ENCODE measurements around the gene SUMO3. TPM values are rescaled to one million over a fixed set of nuclear protein-coding genes. Genes with fewer than 3 reads are reported as not detected.

SUMO3 gene
- total and polyA plus RNA-seq, 2 donors = 49.6 to 63.7 TPM

DNA sequence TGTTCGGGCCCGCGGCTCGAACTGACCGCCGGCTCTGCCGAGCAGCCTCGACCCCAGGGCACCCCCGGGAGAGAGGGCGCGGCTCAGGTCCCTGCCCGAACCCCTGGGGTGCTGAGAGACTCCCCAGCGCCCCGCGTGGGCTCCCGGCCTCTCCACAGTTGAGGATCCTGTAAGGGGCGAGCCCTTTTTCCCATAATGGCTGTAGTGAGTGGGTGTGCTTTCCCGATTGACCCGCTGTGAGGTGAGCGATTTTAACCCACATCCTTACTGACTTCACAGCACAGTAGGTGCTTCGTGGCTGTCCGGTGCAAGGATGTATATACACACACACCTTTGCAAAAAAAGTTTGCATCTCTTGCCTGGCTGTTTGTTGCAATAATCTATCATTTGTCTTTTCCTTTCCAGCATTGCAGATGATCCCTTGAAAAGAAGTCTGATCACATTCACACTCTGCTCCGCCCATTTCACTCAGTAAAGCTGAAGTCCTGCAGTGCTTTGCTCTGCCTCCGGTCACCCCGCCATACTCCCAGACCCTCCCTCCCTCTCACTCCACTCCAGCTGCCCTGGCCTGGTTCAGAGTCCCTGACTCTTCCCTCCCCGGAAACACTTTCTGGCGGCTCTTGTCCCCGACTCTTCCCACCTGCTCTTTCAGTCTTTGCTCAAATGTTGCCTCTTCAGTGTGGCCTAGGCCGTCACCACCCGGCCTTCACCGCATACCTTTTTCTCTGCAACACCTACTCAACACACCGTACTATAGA is 15.3 kb downstream of the SUMO3 start:
- Histone ChIP-seq H3K36me3 (ENCODE audit: control insufficient read depth in 2 of 2, insufficient read depth in 2 of 2, low read length in 1 of 2) (peaks cover 29 to 34% of the 10 kb centered on the region in 2 donors), H3K4me3 (ENCODE audit: low read length in 2 of 2) (peak overlapping the region; percentile 83 to 89), H3K4me1 (ENCODE audit: control insufficient read depth in 2 of 2, insufficient read depth in 2 of 2, low read length in 2 of 2) (peaks cover 20 to 22% of the 10 kb centered on the region in 2 donors), H3K27ac (ENCODE audit: low read depth in 1 of 2, low read length in 1 of 2) (no peak overlapping the region), H3K9me3 (ENCODE audit: control insufficient read depth in 2 of 2, insufficient read depth in 1 of 2, low read length in 1 of 2) (no peaks in the 10 kb centered on the region), H3K27me3 (ENCODE audit: control insufficient read depth in 2 of 2, insufficient read depth in 1 of 2, low read length in 1 of 2) (no peaks in the 10 kb centered on the region)
- WGBS = 32% methylated on average over 32 of the region's 32 CpGs
- DNase-seq (ENCODE audit: low read depth in 6 of 9, low spot score in 9 of 9) = no peak

DNA sequence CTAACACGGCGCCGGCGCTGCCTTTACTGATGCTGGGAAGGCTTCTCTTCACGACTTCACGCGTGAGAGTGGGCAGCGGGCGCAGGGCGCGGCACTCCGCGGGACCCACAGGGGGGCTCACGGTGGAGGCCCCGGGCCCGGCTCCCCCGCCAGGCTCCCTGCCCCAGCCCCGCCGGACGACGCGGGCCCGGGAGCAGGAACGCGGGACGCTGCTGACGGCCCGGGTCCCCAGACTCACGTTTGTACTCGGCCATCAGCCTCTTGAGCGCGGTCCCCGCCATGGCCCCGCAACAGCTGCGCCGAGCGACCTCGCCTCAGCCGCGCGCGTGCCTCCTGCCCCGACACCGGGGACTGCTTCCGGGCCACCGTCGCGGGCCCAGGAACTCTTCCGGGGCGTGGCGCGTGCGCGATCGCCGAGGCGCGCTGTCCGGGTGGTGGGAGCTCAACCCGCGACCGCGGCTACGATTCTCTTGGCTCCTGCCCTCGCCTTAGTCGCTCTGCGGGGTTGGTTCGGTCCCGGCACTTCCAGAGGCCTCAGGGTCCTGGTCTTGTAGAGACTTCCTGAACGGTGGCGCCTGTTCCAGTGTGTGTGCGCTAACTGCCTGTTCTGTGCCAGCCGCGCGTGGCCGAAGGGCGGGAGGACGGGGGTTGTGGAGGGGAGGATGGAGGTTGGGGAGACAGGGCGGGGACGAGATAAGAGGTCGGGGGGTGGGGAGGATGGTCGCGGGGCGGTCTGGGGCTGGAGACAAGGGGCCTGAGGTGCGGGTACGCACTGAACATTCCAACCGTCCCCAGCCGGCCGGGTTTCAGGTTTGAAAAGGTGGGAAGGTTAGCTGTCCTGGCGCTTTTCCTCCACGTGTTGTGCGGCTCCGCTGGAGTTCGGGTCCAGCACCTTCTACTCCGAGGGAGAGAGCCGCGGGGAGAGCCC is 16.1 kb downstream of the SUMO3 start, which contains the start of gene UBE2G2:
Gene UBE2G2, minus strand, starts transcription at position 353 of the 928 bp plus-strand sequence. Its CDS starts 72 bp downstream, at position 281.
- peaks cover 21 to 28% of the 10 kb centered on the region in 2 donors for H3K36me3 ChIP-seq (ENCODE audit: control insufficient read depth in 2 of 2, insufficient read depth in 2 of 2, low read length in 1 of 2)
- H3K4me3 ChIP-seq (ENCODE audit: low read length in 2 of 2) = peak within 1 kb of the TSS; percentile 83 to 89
- H3K27ac ChIP-seq (ENCODE audit: low read depth in 1 of 2, low read length in 1 of 2) = peak within 1 kb of the TSS; percentile 55 to 56
- WGBS = under 1% methylated on average over 97 of the region's 97 CpGs
- H3K4me1 ChIP-seq (ENCODE audit: control insufficient read depth in 2 of 2, insufficient read depth in 2 of 2, low read length in 2 of 2) = peaks cover 20 to 22% of the 10 kb centered on the region in 2 donors
- DNase-seq (ENCODE audit: low read depth in 6 of 9, low spot score in 9 of 9) = peak; percentile 43 to 91 (median 76)
- H3K9me3 ChIP-seq (ENCODE audit: control insufficient read depth in 2 of 2, insufficient read depth in 1 of 2, low read length in 1 of 2) = no peaks in the 10 kb centered on the region
- no peaks in the 10 kb centered on the region for H3K27me3 ChIP-seq (ENCODE audit: control insufficient read depth in 2 of 2, insufficient read depth in 1 of 2, low read length in 1 of 2)

DNA sequence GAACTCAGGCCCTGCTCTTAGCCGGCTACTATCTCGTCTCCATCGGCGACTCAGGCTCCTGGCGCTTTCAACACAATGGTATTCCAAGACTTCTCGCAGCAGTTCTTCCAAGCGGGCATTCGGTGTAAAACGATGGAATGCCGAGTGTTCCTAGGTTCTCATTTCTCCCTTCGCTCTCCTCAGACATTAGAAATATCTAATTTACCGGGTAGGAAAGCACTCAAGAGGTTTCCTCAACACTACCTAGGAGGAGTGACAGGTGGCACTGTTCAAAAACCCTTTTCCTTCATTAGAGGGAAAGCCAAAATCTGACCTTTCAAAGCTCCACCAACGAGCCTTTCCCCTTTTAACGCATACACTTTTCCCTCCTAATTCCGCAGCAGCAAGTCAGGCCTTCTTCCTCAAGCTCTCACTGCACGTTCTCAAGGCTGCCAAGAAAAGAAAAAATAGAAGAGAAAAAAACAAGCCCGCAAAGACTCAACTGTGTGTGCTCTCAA is 16.8 kb downstream of the SUMO3 start:
- Histone ChIP-seq H3K27me3 (ENCODE audit: control insufficient read depth in 2 of 2, insufficient read depth in 1 of 2, low read length in 1 of 2) (no peaks in the 10 kb centered on the region), H3K9me3 (ENCODE audit: control insufficient read depth in 2 of 2, insufficient read depth in 1 of 2, low read length in 1 of 2) (no peaks in the 10 kb centered on the region), H3K36me3 (ENCODE audit: control insufficient read depth in 2 of 2, insufficient read depth in 2 of 2, low read length in 1 of 2) (peaks cover 18 to 28% of the 10 kb centered on the region in 2 donors), H3K27ac (ENCODE audit: low read depth in 1 of 2, low read length in 1 of 2) (peak overlapping the region in 1 of 2 donors; percentile 56), H3K4me1 (ENCODE audit: control insufficient read depth in 2 of 2, insufficient read depth in 2 of 2, low read length in 2 of 2) (peaks cover 20 to 22% of the 10 kb centered on the region in 2 donors), H3K4me3 (ENCODE audit: low read length in 2 of 2) (peak overlapping the region; percentile 83 to 89)
- 11% methylated on average over 17 of the region's 17 CpGs for WGBS
- DNase-seq (ENCODE audit: low read depth in 6 of 9, low spot score in 9 of 9) = peak in 6 of 9 donors; percentile 29 to 71 (median 36)

GRCh38 chr21:44800103-44800502 is 17.8 kb downstream of the SUMO3 start:
- Histone ChIP-seq H3K27me3 (ENCODE audit: control insufficient read depth in 2 of 2, insufficient read depth in 1 of 2, low read length in 1 of 2) (no peaks in the 10 kb centered on the region), H3K4me1 (ENCODE audit: control insufficient read depth in 2 of 2, insufficient read depth in 2 of 2, low read length in 2 of 2) (peaks cover 20 to 22% of the 10 kb centered on the region in 2 donors), H3K9me3 (ENCODE audit: control insufficient read depth in 2 of 2, insufficient read depth in 1 of 2, low read length in 1 of 2) (no peaks in the 10 kb centered on the region), H3K4me3 (ENCODE audit: low read length in 2 of 2) (no peak overlapping the region), H3K36me3 (ENCODE audit: control insufficient read depth in 2 of 2, insufficient read depth in 2 of 2, low read length in 1 of 2) (peaks cover 9 to 22% of the 10 kb centered on the region in 2 donors), H3K27ac (ENCODE audit: low read depth in 1 of 2, low read length in 1 of 2) (no peak overlapping the region)
- DNase-seq (ENCODE audit: low read depth in 6 of 9, low spot score in 9 of 9) = peak in 2 of 9 donors; percentile 15 to 50
- 80% methylated on average over 12 of the region's 12 CpGs for WGBS

DNA sequence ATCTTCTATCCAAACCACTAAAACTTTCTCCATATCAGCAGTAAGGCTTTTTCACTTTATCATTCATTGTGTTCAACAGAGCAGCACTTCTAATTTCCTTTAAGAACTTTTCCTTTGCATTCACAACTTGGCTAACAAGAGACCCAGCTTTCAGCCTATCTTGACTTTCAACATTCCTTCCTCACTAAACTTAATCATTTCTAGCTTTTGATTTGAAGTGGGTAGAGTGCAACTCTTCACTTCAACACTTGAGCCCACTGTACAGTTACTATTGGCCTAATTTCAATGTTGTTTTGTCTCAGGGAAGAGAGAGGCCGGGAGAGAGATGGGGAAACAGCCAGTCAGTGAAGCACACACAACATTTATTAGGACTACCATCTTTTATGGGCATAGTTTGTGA is 18.2 kb downstream of the SUMO3 start:
- no peak overlapping the region for H3K4me3 ChIP-seq (ENCODE audit: low read length in 2 of 2)

GRCh38 chr21:44797775-44798174 is 20.1 kb downstream of the SUMO3 start:
- H3K36me3 ChIP-seq (ENCODE audit: control insufficient read depth in 2 of 2, insufficient read depth in 2 of 2, low read length in 1 of 2) = peaks cover 9 to 21% of the 10 kb centered on the region in 2 donors
- peaks cover 20 to 21% of the 10 kb centered on the region in 2 donors for H3K4me1 ChIP-seq (ENCODE audit: control insufficient read depth in 2 of 2, insufficient read depth in 2 of 2, low read length in 2 of 2)
- no peaks in the 10 kb centered on the region for H3K9me3 ChIP-seq (ENCODE audit: control insufficient read depth in 2 of 2, insufficient read depth in 1 of 2, low read length in 1 of 2)
- 95% methylated on average over 2 of the region's 2 CpGs for WGBS
- H3K4me3 ChIP-seq (ENCODE audit: low read length in 2 of 2) = no peak overlapping the region
- no peak for DNase-seq (ENCODE audit: low read depth in 6 of 9, low spot score in 9 of 9)
- no peak overlapping the region for H3K27ac ChIP-seq (ENCODE audit: low read depth in 1 of 2, low read length in 1 of 2)
- no peaks in the 10 kb centered on the region for H3K27me3 ChIP-seq (ENCODE audit: control insufficient read depth in 2 of 2, insufficient read depth in 1 of 2, low read length in 1 of 2)

More for the DNA sequence above, 18.2 kb downstream of the SUMO3 start:
- Histone ChIP-seq H3K4me1 (ENCODE audit: control insufficient read depth in 2 of 2, insufficient read depth in 2 of 2, low read length in 2 of 2) (peaks cover 20 to 22% of the 10 kb centered on the region in 2 donors), H3K27ac (ENCODE audit: low read depth in 1 of 2, low read length in 1 of 2) (no peak overlapping the region), H3K27me3 (ENCODE audit: control insufficient read depth in 2 of 2, insufficient read depth in 1 of 2, low read length in 1 of 2) (no peaks in the 10 kb centered on the region), H3K9me3 (ENCODE audit: control insufficient read depth in 2 of 2, insufficient read depth in 1 of 2, low read length in 1 of 2) (no peaks in the 10 kb centered on the region), H3K36me3 (ENCODE audit: control insufficient read depth in 2 of 2, insufficient read depth in 2 of 2, low read length in 1 of 2) (peaks cover 9 to 18% of the 10 kb centered on the region in 2 donors)
- 93% methylated on average over 1 of the region's 1 CpG for WGBS
- no peak for DNase-seq (ENCODE audit: low read depth in 6 of 9, low spot score in 9 of 9)

GRCh38 chr21:44795342-44795741 is 22.5 kb downstream of the SUMO3 start:
- Histone ChIP-seq H3K36me3 (ENCODE audit: control insufficient read depth in 2 of 2, insufficient read depth in 2 of 2, low read length in 1 of 2) (peaks cover 11 to 36% of the 10 kb centered on the region in 2 donors), H3K27ac (ENCODE audit: low read depth in 1 of 2, low read length in 1 of 2) (no peak overlapping the region), H3K4me3 (ENCODE audit: low read length in 2 of 2) (no peak overlapping the region), H3K27me3 (ENCODE audit: control insufficient read depth in 2 of 2, insufficient read depth in 1 of 2, low read length in 1 of 2) (no peaks in the 10 kb centered on the region), H3K9me3 (ENCODE audit: control insufficient read depth in 2 of 2, insufficient read depth in 1 of 2, low read length in 1 of 2) (no peaks in the 10 kb centered on the region), H3K4me1 (ENCODE audit: control insufficient read depth in 2 of 2, insufficient read depth in 2 of 2, low read length in 2 of 2) (peaks cover 7 to 10% of the 10 kb centered on the region in 2 donors)
- no peak for DNase-seq (ENCODE audit: low read depth in 6 of 9, low spot score in 9 of 9)
- 94% methylated on average over 11 of the region's 11 CpGs for WGBS

- no peak for DNase-seq (ENCODE audit: low read depth in 6 of 9, low spot score in 9 of 9)
- WGBS = 59% methylated on average over 4 of the region's 4 CpGs
- Histone ChIP-seq H3K9me3 (ENCODE audit: control insufficient read depth in 2 of 2, insufficient read depth in 1 of 2, low read length in 1 of 2) (no peaks in the 10 kb centered on the region), H3K4me1 (ENCODE audit: control insufficient read depth in 2 of 2, insufficient read depth in 2 of 2, low read length in 2 of 2) (peaks cover 0 to 3% of the 10 kb centered on the region in 2 donors), H3K27ac (ENCODE audit: low read depth in 1 of 2, low read length in 1 of 2) (no peak overlapping the region), H3K36me3 (ENCODE audit: control insufficient read depth in 2 of 2, insufficient read depth in 2 of 2, low read length in 1 of 2) (peaks cover 11 to 34% of the 10 kb centered on the region in 2 donors), H3K4me3 (ENCODE audit: low read length in 2 of 2) (no peak overlapping the region), H3K27me3 (ENCODE audit: control insufficient read depth in 2 of 2, insufficient read depth in 1 of 2, low read length in 1 of 2) (no peaks in the 10 kb centered on the region)
Measured at GRCh38 chr21:44793592-44794374, 24.1 kb downstream of the SUMO3 start.

Measured in thymus (tissue), 11 donors.